K562 (cell line): ENCODE data around the gene IGSF21. TPM values are rescaled to one million over a fixed set of nuclear protein-coding genes. Genes with fewer than 3 reads are reported as not detected.

ENCODE experiments used
- BCL6 ChIP-seq: fragments of 250-450 bp; sonication (Bioruptor Pico); IDR thresholded peaks from 2 replicates; pipeline ENCODE4 v1.4.0; 2020
- BRCA1 ChIP-seq, 2 experiments: fragments of 450-650 bp in 1 of 2; sonication (generic) in 1 of 2; formaldehyde crosslinking in 1 of 2; IDR thresholded peaks; 2 replicates each; pipeline versions ENCODE4 v1.5.0 to v1.6.1; 2017 to 2020; ENCODE audit warnings: mild to moderate bottlenecking in 1 of 2, missing genetic modification reagents in 1 of 2
- BRD9 ChIP-seq: fragments of 450-650 bp; IDR thresholded peaks from 2 replicates; pipeline ENCODE4 v1.6.1; 2018; ENCODE audit warnings: low read depth; ENCODE audit not compliant: partially characterized antibody
- CBX5 ChIP-seq: IDR thresholded peaks from 2 replicates; pipeline ENCODE4 v1.6.1; 2014; ENCODE audit warnings: low read depth, borderline replicate concordance
- CEBPB ChIP-seq: fragments of 450-650 bp; IDR thresholded peaks from 2 replicates; pipeline ENCODE4 v1.6.1; 2016; ENCODE audit warnings: missing genetic modification characterization, missing compliant biosample characterization
- CEBPG ChIP-seq, 3 experiments: fragments of 200-800 bp in 1 of 3; sonication (Bioruptor generic) in 1 of 3; sonication (generic) in 1 of 3; formaldehyde crosslinking in 1 of 3; IDR thresholded peaks in 2 of 3; conservative IDR thresholded peaks in 1 of 3; 2 replicates each; pipeline versions ENCODE4 v1.6.1 to v1.8.0; 2016 to 2022; ENCODE audit warnings: missing compliant biosample characterization in 2 of 3, missing genetic modification characterization in 2 of 3, mild to moderate bottlenecking in 1 of 3, missing genetic modification reagents in 1 of 3
- ESRRA ChIP-seq: fragments of 450-650 bp; IDR thresholded peaks from 2 replicates; pipeline ENCODE4 v1.6.1; 2014; ENCODE audit warnings: low read depth, mild to moderate bottlenecking, moderate library complexity, borderline replicate concordance
- GMEB1 ChIP-seq: fragments of 250-450 bp; sonication (Bioruptor Pico); IDR thresholded peaks from 2 replicates; pipeline ENCODE4 v1.4.0; 2020; ENCODE audit warnings: mild to moderate bottlenecking
- HIVEP1 ChIP-seq: fragments of 250-450 bp; sonication (Bioruptor Pico); IDR thresholded peaks from 2 replicates; pipeline ENCODE4 v1.4.0; 2020; ENCODE audit warnings: mild to moderate bottlenecking
- HNRNPL ChIP-seq: fragments of 200-400 bp; formaldehyde crosslinking; IDR thresholded peaks from 2 replicates; pipeline ENCODE4 v1.6.1; 2017; ENCODE audit warnings: low read depth, mild to moderate bottlenecking, low read length
- JUN ChIP-seq, 2 experiments: sonication (generic) in 1 of 2; formaldehyde crosslinking in 1 of 2; IDR thresholded peaks; 2 replicates each; pipeline versions ENCODE4 v1.6.1 to v1.8.0; 2012 to 2022; ENCODE audit warnings: borderline replicate concordance in 2 of 2, mild to moderate bottlenecking in 2 of 2, improper control_type of control experiment in 1 of 2, low read depth in 1 of 2, low read length in 1 of 2, missing genetic modification reagents in 1 of 2
- PRDM10 ChIP-seq: fragments of 450-650 bp; IDR thresholded peaks from 2 replicates; pipeline ENCODE4 v1.6.1; 2018; ENCODE audit not compliant: partially characterized antibody
- RBM22 ChIP-seq: fragments of 200-400 bp; formaldehyde crosslinking; IDR thresholded peaks from 2 replicates; pipeline ENCODE4 v1.6.1; 2018; ENCODE audit warnings: low read length, low read depth; ENCODE audit not compliant: poor library complexity, severe bottlenecking
- SMAD3 ChIP-seq: fragments of 450-650 bp; formaldehyde crosslinking; conservative IDR thresholded peaks from 2 replicates; pipeline ENCODE4 v1.4.0; 2020; ENCODE audit warnings: mild to moderate bottlenecking
- ZNF197 ChIP-seq: fragments of 200-800 bp; sonication (Bioruptor generic); IDR thresholded peaks from 2 replicates; pipeline ENCODE4 v1.6.1; 2016; ENCODE audit warnings: low read depth, missing genetic modification characterization, missing compliant biosample characterization
- ZNF311 ChIP-seq: fragments of 250-450 bp; sonication (Bioruptor Pico); IDR thresholded peaks from 2 replicates; pipeline ENCODE4 v1.4.0; 2020; ENCODE audit warnings: mild to moderate bottlenecking, moderate library complexity
- polyA plus RNA-seq, 8 experiments: library from polyadenylated mRNA; depleted of rRNA in 4 of 8; stranded (reverse) in 5 of 8; unstranded in 3 of 8; fragments of >200 nt; fragmentation: Nextera tagmentation in 2 of 8; fragmentation: Illumina TruSeq in 1 of 8; extraction: Ambion mirVana in 2 of 8; extraction: Trizol in 1 of 8; gene quantifications; 2 replicates each; pipeline versions ENCODE4 v1.2.1 to v1.2.3, GENCODE V29; 2011 to 2014; ENCODE audit warnings: inconsistent platforms in 1 of 8, missing spikeins in 1 of 8
- total RNA-seq, 7 experiments: library from RNA; depleted of rRNA in 6 of 7; stranded (reverse); fragments of >200 nt in 6 of 7; fragmentation: Illumina TruSeq in 2 of 7; extraction: Trizol in 2 of 7; gene quantifications; 2 replicates each; pipeline versions ENCODE4 v1.2.1 to v1.2.3, GENCODE V29; 2011 to 2021; ENCODE audit warnings: low replicate concordance in 1 of 7
- TF ChIP-seq, protein P1 (sequence below), 2 experiments: fragments of 200-800 bp in 1 of 2; sonication (Bioruptor generic) in 1 of 2; sonication (generic) in 1 of 2; formaldehyde crosslinking in 1 of 2; IDR thresholded peaks in 1 of 2; conservative IDR thresholded peaks in 1 of 2; 2 replicates each; pipeline versions ENCODE4 v1.5.0 to v1.6.1; 2016 to 2020; ENCODE audit warnings: missing compliant biosample characterization in 1 of 2, missing genetic modification characterization in 1 of 2, missing genetic modification reagents in 1 of 2

IGSF21 gene
- total and polyA plus RNA-seq, 9 of the 15 experiments (the other 6 are each of a cell fraction or from before 2014, with no cell fraction given), result not detected

GRCh38 chr1:18419113-18419844 lies 311.7 kb downstream of the IGSF21 start (continued):
- peak; percentile 52; the same call in 1 of the 2 replicates for TF ChIP-seq BCL6 (CRISPR knock-in tag)
- TF ChIP-seq, protein P1, sequence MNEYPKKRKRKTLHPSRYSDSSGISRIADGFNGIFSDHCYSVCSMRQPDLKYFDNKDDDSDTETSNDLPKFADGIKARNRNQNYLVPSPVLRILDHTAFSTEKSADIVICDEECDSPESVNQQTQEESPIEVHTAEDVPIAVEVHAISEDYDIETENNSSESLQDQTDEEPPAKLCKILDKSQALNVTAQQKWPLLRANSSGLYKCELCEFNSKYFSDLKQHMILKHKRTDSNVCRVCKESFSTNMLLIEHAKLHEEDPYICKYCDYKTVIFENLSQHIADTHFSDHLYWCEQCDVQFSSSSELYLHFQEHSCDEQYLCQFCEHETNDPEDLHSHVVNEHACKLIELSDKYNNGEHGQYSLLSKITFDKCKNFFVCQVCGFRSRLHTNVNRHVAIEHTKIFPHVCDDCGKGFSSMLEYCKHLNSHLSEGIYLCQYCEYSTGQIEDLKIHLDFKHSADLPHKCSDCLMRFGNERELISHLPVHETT (CRISPR knock-in tag; conservative IDR thresholded peaks at IDR 0.05 in 1 of 2, IDR thresholded peaks at IDR 0.05 in 1 of 2), result peak in 1 of 2 experiments; percentile 43; a peak in 1 of 4 replicates
- TF ChIP-seq GMEB1 (CRISPR knock-in tag), result peak; percentile 7; the same call in 1 of the 2 replicates
- TF ChIP-seq CBX5, result no peak
- TF ChIP-seq JUN (IDR thresholded peaks at IDR 0.05; ENCODE audit: borderline replicate concordance, low read depth, low read length), result no peak
- no peak for TF ChIP-seq JUN (CRISPR knock-in tag; IDR thresholded peaks at IDR 0.05; ENCODE audit: borderline replicate concordance)
- no peak for TF ChIP-seq BRCA1 (IDR thresholded peaks at IDR 0.05)
- TF ChIP-seq BRCA1 (CRISPR knock-in tag; IDR thresholded peaks at IDR 0.05), result no peak
- TF ChIP-seq RBM22, result no peak
- 0 out of 2 replicates have a peak, but pooled peaks have one; percentile 67 for TF ChIP-seq HIVEP1 (CRISPR knock-in tag)
- TF ChIP-seq ZNF311 (CRISPR knock-in tag), result peak; percentile 36; the same call in 1 of the 2 replicates
- TF ChIP-seq PRDM10, result no peak
- no peak for TF ChIP-seq CEBPG (CRISPR knock-in tag; IDR thresholded peaks at IDR 0.05)
- TF ChIP-seq CEBPG (tag; conservative IDR thresholded peaks at IDR 0.05 in 1 of 2, IDR thresholded peaks at IDR 0.05 in 1 of 2), result peak in 1 of 2 experiments; percentile 64; a peak in 2 of 4 replicates
- TF ChIP-seq HNRNPL, result no peak
- TF ChIP-seq CEBPB (tag), result 0 out of 2 replicates have a peak, but pooled peaks have one; percentile 40
- TF ChIP-seq SMAD3, result 0 out of 2 replicates have a peak, but pooled peaks have one; percentile 40
- no peak for TF ChIP-seq BRD9
- TF ChIP-seq ZNF197 (CRISPR knock-in tag), result 0 out of 2 replicates have a peak, but pooled peaks have one; percentile 52
- TF ChIP-seq ESRRA, result peak; percentile 56; the same call in 1 of the 2 replicates
